SU-DHL-6 (cell line): ENCODE measurements around the gene SUPT6H.

ENCODE experiments used
- H2AFZ ChIP-seq: fragments of 200-600 bp; sonication (generic); 2 replicates; pipeline ENCODE4 v1.6.1; 2014; ENCODE audit warnings: low read depth, mild to moderate bottlenecking, moderate library complexity, mixed read lengths, antibody characterized with exemption, low read length; ENCODE audit not compliant: severe bottlenecking
- H3F3A ChIP-seq: fragments of 200-600 bp; shearing (Covaris generic); 2 replicates; pipeline ENCODE4 v1.6.0; 2016; ENCODE audit warnings: antibody characterized with exemption, mild to moderate bottlenecking; ENCODE audit not compliant: insufficient read depth
- H3K27ac ChIP-seq: fragments of 200-600 bp; sonication (generic); 2 replicates; pipeline ENCODE4 v1.5.1; 2016; ENCODE audit warnings: low read depth, mild to moderate bottlenecking, low read length, moderate library complexity, mixed read lengths
- H3K27me3 ChIP-seq: fragments of 200-600 bp; sonication (generic), shearing (Covaris generic); 2 replicates; pipeline ENCODE4 v1.6.0; 2014; ENCODE audit warnings: mild to moderate bottlenecking, low read length
- H3K36me3 ChIP-seq: fragments of 200-600 bp; sonication (generic); 2 replicates; pipeline ENCODE4 v1.6.1; 2014; ENCODE audit warnings: mild to moderate bottlenecking, low read length, mixed read lengths
- H3K4me2 ChIP-seq: fragments of 300-600, 200-600 bp; shearing (Covaris generic), sonication (generic); 2 replicates; pipeline ENCODE4 v1.6.0; 2014; ENCODE audit warnings: low read length, low read depth, mild to moderate bottlenecking; ENCODE audit not compliant: poor library complexity, severe bottlenecking
- H3K4me3 ChIP-seq: fragments of 200-600 bp; sonication (generic); 2 replicates; pipeline ENCODE4 v1.5.1; 2014; ENCODE audit warnings: antibody characterized with exemption, low read length, mild to moderate bottlenecking, mixed read lengths; ENCODE audit not compliant: insufficient read depth, poor library complexity, severe bottlenecking
- H3K79me2 ChIP-seq: fragments of 200-600 bp; sonication (generic); 2 replicates; pipeline ENCODE4 v1.6.1; 2014; ENCODE audit warnings: mild to moderate bottlenecking, low read length, moderate library complexity; ENCODE audit not compliant: insufficient read depth
- H3K9ac ChIP-seq: fragments of 200-600 bp; sonication (generic); 2 replicates; pipeline ENCODE4 v1.7.0; 2014; ENCODE audit warnings: mild to moderate bottlenecking, low read length
- H3K9me2 ChIP-seq: fragments of 200-600 bp; sonication (generic); replicated peaks from 2 replicates; pipeline ENCODE4 v1.6.1; 2014; ENCODE audit warnings: low read length; ENCODE audit not compliant: insufficient read depth
- H3K9me3 ChIP-seq: fragments of 200-600 bp; sonication (generic); 2 replicates; pipeline ENCODE4 v1.6.1; 2014; ENCODE audit warnings: low read length, mixed read lengths; ENCODE audit not compliant: insufficient read depth
- H4K20me1 ChIP-seq: fragments of 200-600 bp; sonication (generic); 2 replicates; pipeline ENCODE4 v1.6.1; 2014; ENCODE audit warnings: low read depth, mild to moderate bottlenecking, antibody characterized with exemption, low read length, moderate library complexity, mixed read lengths
- CTCF ChIP-seq: fragments of 200-600 bp; sonication (generic); IDR thresholded peaks from one replicate; pipeline ENCODE4 v1.5.1; 2017; ENCODE audit warnings: antibody characterized with exemption, mild to moderate bottlenecking, low read length, moderate library complexity; ENCODE audit not compliant: insufficient read depth, poor library complexity, severe bottlenecking
- EZH2phosphoT487 ChIP-seq: fragments of 200-600 bp; sonication (generic), shearing (Covaris generic); conservative IDR thresholded peaks from 2 replicates; pipeline ENCODE4 v1.6.1; 2018; ENCODE audit warnings: mild to moderate bottlenecking, antibody characterized with exemption, low read length, moderate library complexity, mixed read lengths

Gene SUPT6H

GRCh38 chr17:28729950-28730330 is 67.9 kb downstream of the SUPT6H start:
- no peak for TF ChIP-seq EZH2phosphoT487
- no peak for TF ChIP-seq CTCF
- H2AFZ ChIP-seq: no peak overlapping the region
- H3K79me2 ChIP-seq: peaks cover 14% of the 10 kb centered on the region; the same call in 1 of the 2 replicates
- peak overlapping the region; percentile 96 for H3K4me2 ChIP-seq
- peaks cover 45% of the 10 kb centered on the region for H3F3A ChIP-seq
- H3K27me3 ChIP-seq: no peaks in the 10 kb centered on the region
- H3K4me3 ChIP-seq: no peak overlapping the region
- no peaks in the 10 kb centered on the region; the same call in 1 of the 2 replicates for H3K9me3 ChIP-seq
- peak overlapping the region; percentile 100 for H3K27ac ChIP-seq
- peaks cover 4% of the 10 kb centered on the region; the same call in 1 of the 2 replicates for H3K36me3 ChIP-seq
- H4K20me1 ChIP-seq: no peaks in the 10 kb centered on the region
- H3K9ac ChIP-seq: 0 out of 2 replicates have a peak overlapping the region, but pooled peaks have one; percentile 82
- H3K9me2 ChIP-seq: no peaks in the 10 kb centered on the region

GRCh38 chr17:28733346-28733745 is 71.3 kb downstream of the SUPT6H start:
- peaks cover 37% of the 10 kb centered on the region for H3F3A ChIP-seq
- H3K9ac ChIP-seq: peak overlapping the region; percentile 15; the same call in 1 of the 2 replicates
- H2AFZ ChIP-seq: no peak overlapping the region
- peaks cover 6% of the 10 kb centered on the region; the same call in 1 of the 2 replicates for H3K9me3 ChIP-seq
- H3K27ac ChIP-seq: peak overlapping the region; percentile 70
- H3K4me3 ChIP-seq: no peak overlapping the region
- H3K36me3 ChIP-seq: peaks cover 10% of the 10 kb centered on the region; the same call in 1 of the 2 replicates
- no peaks in the 10 kb centered on the region for H4K20me1 ChIP-seq
- H3K79me2 ChIP-seq: peaks cover 6% of the 10 kb centered on the region; the same call in 1 of the 2 replicates
- no peak for TF ChIP-seq EZH2phosphoT487
- no peak for TF ChIP-seq CTCF
- peak overlapping the region; percentile 11 for H3K4me2 ChIP-seq
- H3K9me2 ChIP-seq: no peaks in the 10 kb centered on the region
- no peaks in the 10 kb centered on the region for H3K27me3 ChIP-seq

GRCh38 chr17:28734712-28735241 is 72.8 kb downstream of the SUPT6H start:
- Histone ChIP-seq H2AFZ (no peak overlapping the region), H3F3A (peaks cover 40% of the 10 kb centered on the region), H3K27ac (peak overlapping the region; percentile 70), H3K9me3 (peaks cover 6% of the 10 kb centered on the region; the same call in 1 of the 2 replicates), H3K36me3 (peaks cover 10% of the 10 kb centered on the region; the same call in 1 of the 2 replicates), H3K9ac (no peak overlapping the region), H3K4me2 (no peak overlapping the region), H3K79me2 (peaks cover 3% of the 10 kb centered on the region; the same call in 1 of the 2 replicates), H3K27me3 (no peaks in the 10 kb centered on the region), H3K9me2 (no peaks in the 10 kb centered on the region), H4K20me1 (no peaks in the 10 kb centered on the region), H3K4me3 (no peak overlapping the region)
- TF ChIP-seq EZH2phosphoT487: no peak
- no peak for TF ChIP-seq CTCF
